Stimulated activated CD8-positive, alpha-beta memory T cell treated with anti-CD3 and anti-CD28 coated beads, Interleukin-7, amount 100 ng/mL, for 4 hours (primary cell): ENCODE measurements around the gene CNKSR3.
"Not testable (repeated sequence)": the region's sequence is repeated elsewhere in the genome, so short reads cannot be mapped to it uniquely, and the experiment has no call there.

Experiments
- DNase-seq, 2 donors: peaks; one replicate each; pipeline ENCODE4 v3.0.0-alpha.2; 2020; ENCODE audit warnings: low read depth in 2 of 2

Gene CNKSR3

DNA sequence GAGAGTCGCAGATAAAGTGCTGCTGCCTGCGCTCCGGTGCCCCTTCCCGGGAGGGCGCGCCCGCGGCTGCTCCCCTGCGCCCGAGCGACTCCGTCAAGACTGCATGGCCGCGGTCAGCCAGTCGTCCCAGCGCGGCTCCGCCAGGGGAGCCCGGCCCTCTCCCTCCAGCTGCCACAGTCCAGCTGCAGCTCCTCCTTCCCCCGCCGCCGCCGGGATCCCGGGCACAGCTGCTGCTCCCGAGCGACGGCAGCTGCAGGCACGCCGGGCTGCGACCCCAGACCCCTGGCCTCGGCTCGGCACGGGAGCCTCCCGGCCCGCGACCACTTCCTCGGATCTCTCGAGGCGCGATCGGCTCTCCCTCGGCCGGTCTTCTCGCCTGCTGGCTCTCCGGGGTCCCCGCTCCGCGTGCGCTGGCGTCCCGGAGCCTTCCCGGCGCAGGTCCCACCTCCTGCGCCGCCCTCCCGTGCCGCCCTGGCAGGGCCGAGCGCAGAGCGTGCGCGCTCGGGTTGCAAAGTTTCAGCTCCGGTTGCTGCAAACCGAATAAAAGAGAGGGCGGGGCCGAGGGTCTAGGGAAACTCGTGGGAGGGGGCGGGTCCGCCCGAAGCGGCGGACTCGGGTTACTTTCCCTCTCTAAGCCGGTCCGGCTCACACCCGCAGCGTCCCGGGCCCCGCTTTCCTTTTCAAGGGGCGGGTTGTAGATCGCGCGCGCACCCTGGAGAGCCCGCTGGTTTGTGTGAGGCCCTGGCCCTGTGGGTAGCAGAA lies at the start of gene CNKSR3:
Gene CNKSR3, minus strand, starts transcription at position 542 of the 762 bp plus-strand sequence. CDS start 571 bp downstream, outside the sequence.
- DNase-seq, result no peak

- DNase-seq, result no peak
Observed at GRCh38 chr6:154558984-154559383, 48.5 kb upstream of the CNKSR3 start.

DNA sequence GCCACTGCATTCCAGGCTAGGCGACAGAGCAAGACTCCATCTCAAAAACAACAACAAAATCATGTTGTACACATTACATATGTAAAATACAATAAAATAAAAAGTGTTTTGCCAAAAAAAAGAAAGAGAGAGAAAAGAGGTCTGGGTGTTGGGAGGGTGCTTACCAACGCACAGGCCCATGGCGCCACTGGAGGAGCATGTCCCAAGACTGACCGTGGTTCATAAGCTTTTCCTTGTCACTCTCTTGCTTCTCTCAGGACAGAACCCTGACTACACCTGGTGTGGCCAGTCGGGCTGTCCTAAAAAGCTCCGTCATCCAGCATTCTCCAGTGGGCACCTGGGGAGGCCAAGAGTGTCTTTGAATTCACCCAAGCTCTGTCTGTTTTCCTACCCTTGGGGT lies 48.0 kb upstream of the CNKSR3 start:
- DNase-seq, result no peak

- DNase-seq, result no peak
Observed at GRCh38 chr6:154555073-154555677, 44.7 kb upstream of the CNKSR3 start.

DNA sequence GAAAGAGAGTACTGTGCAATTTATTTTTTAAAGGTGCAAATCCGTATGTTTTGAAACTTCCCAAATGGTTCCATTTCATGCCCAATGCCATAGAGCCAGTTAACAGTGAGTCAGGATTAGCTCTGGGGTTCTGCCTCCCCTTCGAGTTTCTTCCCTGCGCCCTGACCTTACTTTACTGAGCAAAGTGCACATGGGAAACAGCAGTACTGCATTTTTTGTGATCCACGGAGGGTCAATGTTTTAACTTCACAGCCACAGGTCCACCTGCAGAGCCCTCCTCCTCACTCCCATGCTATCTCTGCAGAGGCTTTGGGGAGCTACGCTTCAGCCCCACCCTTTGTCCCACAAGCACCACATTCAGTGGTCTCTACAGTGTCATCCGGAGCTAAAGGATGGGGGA lies 44.0 kb upstream of the CNKSR3 start:
- DNase-seq, result no peak

GRCh38 chr6:154550779-154551178 lies 40.3 kb upstream of the CNKSR3 start:
- DNase-seq, result no peak

GRCh38 chr6:154549179-154549578 lies 38.7 kb upstream of the CNKSR3 start:
- DNase-seq, result no peak

DNA sequence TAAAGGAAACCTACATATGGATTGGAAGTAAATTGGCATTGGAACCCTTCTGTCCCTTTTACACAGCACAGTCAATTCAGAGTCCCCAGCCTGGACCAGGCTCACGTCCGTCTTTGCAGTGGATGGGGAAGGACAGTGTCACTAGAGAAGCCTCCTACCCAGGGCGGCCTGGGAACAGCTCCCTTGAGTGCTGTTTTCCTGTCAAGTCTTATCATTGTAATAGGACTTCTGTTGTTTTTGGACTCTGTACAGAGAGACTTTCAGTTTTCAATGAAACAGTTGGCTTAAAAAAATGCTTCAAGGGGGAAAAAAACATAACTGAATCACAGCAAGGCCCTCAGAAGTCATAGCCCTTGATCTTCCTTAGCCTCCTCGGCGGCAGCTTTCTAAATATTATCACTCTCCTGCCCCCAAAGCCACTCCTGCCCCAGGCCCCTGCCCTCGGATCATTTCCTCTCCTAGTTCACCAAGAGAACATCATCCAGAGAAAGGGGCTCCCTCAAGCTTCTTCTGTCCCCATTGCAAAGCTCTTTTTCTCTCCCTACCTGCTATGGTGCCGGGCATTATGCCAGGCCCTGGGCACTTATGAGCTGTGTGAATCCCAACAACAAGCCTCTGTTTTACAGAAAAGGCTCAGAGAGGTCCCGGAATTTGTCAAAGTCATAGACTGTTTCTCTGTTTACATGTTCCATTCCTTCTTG lies 37.8 kb upstream of the CNKSR3 start:
- DNase-seq, result no peak

GRCh38 chr6:154543628-154544027 lies 33.1 kb upstream of the CNKSR3 start:
- no peak for DNase-seq

DNA sequence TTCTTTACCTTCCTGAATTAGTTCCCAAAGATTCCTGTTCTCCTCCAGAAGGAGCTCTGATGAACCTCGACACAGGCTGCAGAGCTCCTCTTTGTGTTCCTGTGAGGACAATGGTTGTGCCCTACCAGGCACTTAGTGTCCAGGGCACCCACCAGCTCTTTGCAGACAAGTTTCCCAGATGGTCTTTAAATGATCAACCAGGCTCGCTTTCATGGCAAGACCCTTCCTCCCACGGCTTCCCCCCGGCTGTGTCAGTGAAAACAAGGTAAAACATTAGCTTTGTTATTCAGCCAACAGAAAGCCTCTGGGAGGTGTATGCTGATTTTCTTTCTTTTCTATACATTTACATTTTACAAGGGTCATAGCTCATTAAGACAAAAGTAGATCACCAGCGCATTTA lies 32.3 kb upstream of the CNKSR3 start:
- DNase-seq, result no peak

GRCh38 chr6:154541837-154542236 lies 31.4 kb upstream of the CNKSR3 start:
- DNase-seq, result not testable (repeated sequence)

DNA sequence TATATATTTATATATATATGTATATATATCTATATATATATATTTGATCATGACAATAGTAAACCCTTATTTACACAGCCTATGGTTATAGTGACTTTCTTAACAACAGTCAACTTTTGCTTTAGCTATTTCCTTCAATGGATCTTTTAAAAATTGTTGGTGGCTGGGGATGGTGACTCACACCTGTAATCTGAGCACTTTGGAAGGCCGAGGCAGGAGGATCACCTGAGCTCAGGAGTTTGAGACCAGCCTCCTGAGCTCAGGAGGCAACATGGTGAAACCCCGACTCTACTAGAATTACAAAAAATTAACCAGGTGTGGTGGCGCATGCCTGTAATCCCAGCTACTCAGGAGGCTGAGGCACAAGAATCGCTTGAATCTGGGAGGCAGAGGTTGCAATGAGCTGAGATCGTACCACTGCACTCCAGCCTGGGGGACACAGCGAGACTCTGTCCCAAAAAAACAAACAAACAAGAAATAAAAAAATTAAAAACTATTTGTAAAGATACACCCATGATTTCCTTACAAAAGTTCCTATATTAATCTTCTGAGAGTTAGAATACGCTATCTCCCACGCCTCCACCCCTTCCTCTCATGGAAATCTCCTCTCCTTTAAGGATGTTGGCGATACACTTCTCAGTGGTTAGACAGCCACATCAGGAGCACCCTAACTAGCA lies 29.2 kb upstream of the CNKSR3 start:
- DNase-seq, result no peak

DNA sequence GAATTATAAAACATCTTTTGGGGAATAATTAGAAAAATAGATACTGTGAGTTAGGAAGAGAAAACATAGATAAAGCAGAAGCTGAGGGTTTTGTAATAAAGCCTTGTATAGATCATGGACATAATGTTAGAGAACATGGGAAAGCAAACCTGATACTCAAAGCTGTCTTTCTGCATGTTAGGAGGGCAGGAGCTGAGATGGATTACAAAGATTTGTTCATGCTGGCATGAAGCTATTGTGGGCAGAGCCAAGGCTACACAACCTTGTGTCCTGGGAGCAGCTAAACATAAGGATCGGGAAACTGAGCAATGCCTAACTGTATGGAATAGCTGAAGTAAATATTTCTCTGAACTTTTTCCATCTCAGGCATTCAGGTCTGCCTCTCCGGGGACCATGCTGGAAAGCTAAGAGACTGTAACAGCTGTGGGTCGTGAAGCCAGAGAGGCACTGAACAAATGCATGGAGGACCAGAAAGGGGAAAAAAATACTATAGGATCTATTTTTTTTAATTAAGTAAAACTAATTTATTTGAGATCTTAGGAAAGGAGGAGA lies 28.2 kb upstream of the CNKSR3 start:
- DNase-seq, result no peak

DNA sequence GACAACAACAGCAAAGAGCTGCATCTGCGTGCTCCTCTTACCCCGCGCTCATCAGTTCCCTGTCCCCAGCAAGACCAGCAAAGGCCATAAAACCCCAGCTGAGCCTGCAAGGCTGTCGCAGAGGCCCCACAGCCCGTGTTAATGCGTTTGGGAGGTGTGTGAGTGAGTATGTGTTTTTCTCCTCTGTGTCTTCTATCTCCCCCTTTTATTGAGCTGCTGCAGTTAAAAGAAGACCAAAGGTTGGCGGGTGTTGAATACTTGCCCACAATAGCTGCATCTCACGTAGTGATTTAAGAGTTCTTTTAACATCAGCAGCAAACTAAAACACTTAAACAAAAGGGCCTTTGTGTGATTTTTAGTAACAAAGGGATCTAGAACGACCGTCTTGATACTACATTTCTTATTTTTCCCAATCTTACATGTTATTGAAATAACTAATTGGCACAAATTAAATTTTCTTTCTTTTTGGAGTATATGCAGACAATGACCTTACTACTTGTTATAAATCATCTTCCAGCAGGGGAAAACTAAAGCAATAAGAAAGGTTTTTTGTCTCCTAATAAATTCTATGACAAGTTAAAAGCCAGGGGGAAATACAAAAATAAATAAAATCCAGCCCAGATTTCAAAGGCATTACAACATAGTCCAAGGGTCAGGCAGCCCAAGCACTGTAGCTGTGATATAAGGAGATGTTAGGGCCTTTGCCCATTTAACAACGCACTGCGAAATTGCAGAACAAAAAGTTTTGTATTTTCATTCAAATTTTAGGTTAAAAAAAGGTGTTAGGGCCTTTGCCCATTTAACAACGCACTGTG lies 27.2 kb upstream of the CNKSR3 start:
- no peak for DNase-seq

DNA sequence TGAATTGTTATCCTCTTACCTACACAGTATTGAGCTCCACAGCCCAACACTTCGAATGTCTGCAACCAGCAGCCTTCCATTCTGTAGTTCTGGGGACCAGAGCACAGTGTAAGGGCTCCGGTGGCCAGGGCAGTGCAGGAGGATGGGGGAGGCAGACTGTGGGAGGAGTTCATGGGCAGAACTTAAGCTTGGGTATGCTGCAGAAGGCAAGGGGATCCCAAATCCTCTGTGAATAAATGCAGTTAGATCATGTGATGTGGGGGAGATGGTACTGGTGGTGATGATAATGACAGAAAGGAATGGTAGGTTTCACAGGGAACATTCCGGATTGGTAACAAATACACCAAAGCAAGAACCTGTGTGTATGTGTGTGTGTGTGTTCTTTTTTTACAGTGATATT lies 26.5 kb upstream of the CNKSR3 start:
- no peak for DNase-seq

DNA sequence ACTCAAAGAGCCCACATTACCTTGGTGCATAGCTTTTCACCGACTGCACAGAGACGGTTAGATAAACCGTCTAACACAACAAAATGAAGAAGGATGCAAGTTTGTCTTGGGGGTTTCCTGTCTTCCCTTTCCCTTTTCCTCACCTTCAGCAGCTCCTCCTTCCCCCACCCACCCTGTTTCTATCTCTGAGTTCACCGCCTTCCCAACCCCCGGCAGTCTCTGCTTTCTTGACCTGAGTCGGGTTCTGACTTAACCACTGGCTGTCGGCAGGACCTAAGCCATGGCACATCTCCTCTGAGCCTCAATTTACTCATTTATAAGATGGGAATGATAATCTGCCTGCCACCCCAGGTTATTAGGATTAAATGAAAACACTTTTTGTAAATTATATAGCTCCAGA lies 25.8 kb upstream of the CNKSR3 start:
- no peak for DNase-seq

- DNase-seq, result no peak
Observed at GRCh38 chr6:154535851-154536250, 25.4 kb upstream of the CNKSR3 start.

- no peak for DNase-seq
Observed at GRCh38 chr6:154535147-154535546, 24.7 kb upstream of the CNKSR3 start.

GRCh38 chr6:154534531-154534930 lies 24.0 kb upstream of the CNKSR3 start:
- DNase-seq, result no peak

GRCh38 chr6:154532426-154532825 lies 21.9 kb upstream of the CNKSR3 start:
- no peak for DNase-seq

DNA sequence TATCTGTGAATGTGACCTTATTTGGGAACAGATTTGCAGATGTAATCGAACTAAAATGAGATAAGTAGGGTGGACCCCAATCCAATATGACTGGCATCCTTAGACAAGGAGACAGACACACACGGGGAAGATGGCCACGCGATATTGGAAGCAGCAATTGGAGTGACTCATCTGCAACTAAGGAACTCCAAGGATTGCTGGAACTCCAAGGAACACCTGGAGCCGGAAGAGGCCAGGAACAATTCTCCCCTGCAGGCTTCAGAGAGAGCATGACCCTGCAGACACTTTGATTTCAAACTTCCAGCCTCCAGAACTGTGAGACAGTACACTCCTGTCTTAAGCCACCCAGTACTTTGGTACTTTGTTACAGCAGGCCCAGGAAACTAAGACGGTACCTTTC lies 19.5 kb upstream of the CNKSR3 start:
- DNase-seq, result no peak
